Caco-2 (cell line): ENCODE data around the gene CLEC2D. TPM values are rescaled to one million over a fixed set of nuclear protein-coding genes. Genes with fewer than 3 reads are reported as not detected.

Experiments used
- BruUV-seq: library from RNA; stranded (reverse); fragments of 400-500 nt; replicated peaks from 2 replicates; lab custom pipeline; 2021; lab: Mats Ljungman, UMichigan
- CTCF ChIA-PET: fragments of 300-600 bp; sonication (Branson Sonifier 250); formaldehyde crosslinking; loops from one replicate; lab custom pipeline; 2022; ENCODE audit warnings: antibody characterized with exemption; lab: Charles Lee
- POLR2A ChIA-PET: fragments of 300-600 bp; sonication (Branson Sonifier 250); formaldehyde crosslinking; loops from one replicate; lab custom pipeline; 2022; ENCODE audit warnings: antibody characterized with exemption; lab: Charles Lee
- DNase-seq, 2 experiments: peaks; one replicate each; pipeline versions ENCODE4 v3.0.0 to v3.0.0-alpha.2; 2020 to 2022
- H3K27me3 ChIP-seq: replicated peaks from 2 replicates; pipeline ENCODE4 v1.6.0; 2011; ENCODE audit warnings: low read length; ENCODE audit not compliant: control insufficient read depth, insufficient read depth
- H3K36me3 ChIP-seq: 2 replicates; pipeline ENCODE4 v1.5.1; 2011; ENCODE audit warnings: low read length; ENCODE audit not compliant: control insufficient read depth, insufficient read depth
- H3K4me1 ChIP-seq: fragments of 250-450 bp; sonication (Bioruptor Pico); 2 replicates; pipeline ENCODE4 v1.5.1; 2020; ENCODE audit warnings: mild to moderate bottlenecking
- H3K4me3 ChIP-seq: 2 replicates; pipeline ENCODE4 v1.5.1; 2011; ENCODE audit warnings: low read depth, mild to moderate bottlenecking, control low read depth, low read length
- H3K9me3 ChIP-seq: fragments of 250-450 bp; sonication (Bioruptor Pico); 2 replicates; pipeline ENCODE4 v1.5.1; 2020; ENCODE audit warnings: mild to moderate bottlenecking, moderate library complexity
- H3K27ac Mint-ChIP-seq: one replicate; pipeline ENCODE4 v1.8.0; 2022; ENCODE audit warnings: mixed read lengths; ENCODE audit not compliant: unreplicated experiment
- H3K27me3 Mint-ChIP-seq: one replicate; pipeline ENCODE4 v1.8.0; 2022; ENCODE audit warnings: mixed read lengths; ENCODE audit not compliant: insufficient read depth, unreplicated experiment
- H3K36me3 Mint-ChIP-seq: one replicate; pipeline ENCODE4 v1.8.0; 2022; ENCODE audit warnings: mild to moderate bottlenecking, mixed read lengths; ENCODE audit not compliant: insufficient read depth, unreplicated experiment
- H3K4me1 Mint-ChIP-seq: one replicate; pipeline ENCODE4 v1.8.0; 2022; ENCODE audit warnings: low read depth, mixed read lengths; ENCODE audit not compliant: unreplicated experiment
- H3K4me3 Mint-ChIP-seq: one replicate; pipeline ENCODE4 v1.8.0; 2022; ENCODE audit warnings: mild to moderate bottlenecking, moderate library complexity, mixed read lengths; ENCODE audit not compliant: unreplicated experiment
- H3K9me3 Mint-ChIP-seq: one replicate; pipeline ENCODE4 v1.8.0; 2022; ENCODE audit warnings: mixed read lengths; ENCODE audit not compliant: unreplicated experiment
- CTCF ChIP-seq, 2 experiments: fragments of 200-600 bp in 1 of 2; IDR thresholded peaks; 1 replicate in 1 of 2; 2 replicates in 1 of 2; pipeline versions ENCODE4 v1.5.1 to v1.8.0; 2011 to 2022; ENCODE audit warnings: antibody characterized with exemption in 1 of 2, control low read depth in 1 of 2, inconsistent platforms in 1 of 2, low read depth in 1 of 2, low read length in 1 of 2, mild to moderate bottlenecking in 1 of 2, moderate library complexity in 1 of 2; ENCODE audit not compliant: insufficient read depth in 1 of 2, severe bottlenecking in 1 of 2, unreplicated experiment in 1 of 2
- intact Hi-C: fragments of 100-400 bp; cut with micrococcal nuclease; formaldehyde crosslinking; loops from one replicate; pipeline ENCODE4 v1.10.0; 2022; ENCODE audit not compliant: unreplicated experiment
- total RNA-seq: library from RNA; stranded (reverse); gene quantifications from 2 replicates; pipeline ENCODE4 v1.2.3, GENCODE V29; 2022

The CLEC2D gene
- total RNA-seq, 1 experiment from 2014 or later: 6.6 TPM

- Histone ChIP-seq H3K4me1 (no peaks in the 10 kb centered on the region), H3K36me3 (no peaks in the 10 kb centered on the region), H3K9me3 (no peaks in the 10 kb centered on the region), H3K4me3 (no peak overlapping the region), H3K27me3 (no peaks in the 10 kb centered on the region; the same call in none of the 2 replicates)
- BruUV-seq: no TSS peak
- H3K4me1 Mint-ChIP-seq: peaks cover 7% of the 10 kb centered on the region
- H3K9me3 Mint-ChIP-seq: no peaks in the 10 kb centered on the region
- ChIA-PET CTCF (no interaction called here), POLR2A (no interaction called here)
- no peak overlapping the region for H3K4me3 Mint-ChIP-seq
- H3K36me3 Mint-ChIP-seq: no peaks in the 10 kb centered on the region
- H3K27me3 Mint-ChIP-seq: peaks cover 10% of the 10 kb centered on the region
- no peak for DNase-seq
- TF ChIP-seq CTCF (IDR thresholded peaks at IDR 0.05; ENCODE audit: insufficient read depth in 1 of 2, low read depth in 1 of 2, low read length in 1 of 2, severe bottlenecking in 1 of 2, unreplicated experiment in 1 of 2): no peak
- intact Hi-C loops: no loop called here
- H3K27ac Mint-ChIP-seq: no peak overlapping the region
These were observed 58.3 kb downstream of the CLEC2D start for GRCh38 chr12:9727813-9728212.

GRCh38 chr12:9729082-9729481 is 59.6 kb downstream of the CLEC2D start:
- intact Hi-C loops: no loop called here
- no TSS peak for BruUV-seq
- no peaks in the 10 kb centered on the region; the same call in 1 of the 2 replicates for H3K27me3 ChIP-seq
- POLR2A ChIA-PET: no interaction called here
- peaks cover 11% of the 10 kb centered on the region for H3K27me3 Mint-ChIP-seq
- H3K4me1 ChIP-seq: no peaks in the 10 kb centered on the region
- DNase-seq: no peak
- CTCF ChIA-PET: interaction anchor here (1.1 kb wide), 1 partner anchor 14 kb away, joined by 3 read pairs; no protein-coding TSS in a partner anchor
- no peaks in the 10 kb centered on the region for H3K36me3 Mint-ChIP-seq
- no peaks in the 10 kb centered on the region for H3K4me1 Mint-ChIP-seq
- no peaks in the 10 kb centered on the region for H3K9me3 Mint-ChIP-seq
- H3K4me3 ChIP-seq: no peak overlapping the region
- H3K4me3 Mint-ChIP-seq: no peak overlapping the region
- no peaks in the 10 kb centered on the region for H3K36me3 ChIP-seq
- no peaks in the 10 kb centered on the region for H3K9me3 ChIP-seq
- TF ChIP-seq CTCF (IDR thresholded peaks at IDR 0.05; ENCODE audit: insufficient read depth in 1 of 2, low read depth in 1 of 2, low read length in 1 of 2, severe bottlenecking in 1 of 2, unreplicated experiment in 1 of 2): no peak
- no peak overlapping the region for H3K27ac Mint-ChIP-seq

GRCh38 chr12:9730011-9730410 is 60.5 kb downstream of the CLEC2D start:
- Mint-ChIP-seq H3K36me3 (no peaks in the 10 kb centered on the region), H3K27ac (no peak overlapping the region), H3K4me1 (no peaks in the 10 kb centered on the region), H3K4me3 (no peak overlapping the region), H3K9me3 (no peaks in the 10 kb centered on the region), H3K27me3 (peaks cover 11% of the 10 kb centered on the region)
- Histone ChIP-seq H3K36me3 (no peaks in the 10 kb centered on the region), H3K9me3 (no peaks in the 10 kb centered on the region), H3K4me3 (no peak overlapping the region), H3K27me3 (no peaks in the 10 kb centered on the region; the same call in 1 of the 2 replicates), H3K4me1 (no peaks in the 10 kb centered on the region)
- ChIA-PET POLR2A (no interaction called here), CTCF (interaction anchor here (0.6 to 1.1 kb wide), 2 partner anchors 13 to 1073 kb away, joined by 3 read pairs; no protein-coding TSS in a partner anchor)
- BruUV-seq: no TSS peak
- intact Hi-C loops: no loop called here
- no peak for TF ChIP-seq CTCF (IDR thresholded peaks at IDR 0.05; ENCODE audit: insufficient read depth in 1 of 2, low read depth in 1 of 2, low read length in 1 of 2, severe bottlenecking in 1 of 2, unreplicated experiment in 1 of 2)
- DNase-seq: no peak
